ENCODE measurements around the gene ATP2B1.

ATP2B1 gene

DNA sequence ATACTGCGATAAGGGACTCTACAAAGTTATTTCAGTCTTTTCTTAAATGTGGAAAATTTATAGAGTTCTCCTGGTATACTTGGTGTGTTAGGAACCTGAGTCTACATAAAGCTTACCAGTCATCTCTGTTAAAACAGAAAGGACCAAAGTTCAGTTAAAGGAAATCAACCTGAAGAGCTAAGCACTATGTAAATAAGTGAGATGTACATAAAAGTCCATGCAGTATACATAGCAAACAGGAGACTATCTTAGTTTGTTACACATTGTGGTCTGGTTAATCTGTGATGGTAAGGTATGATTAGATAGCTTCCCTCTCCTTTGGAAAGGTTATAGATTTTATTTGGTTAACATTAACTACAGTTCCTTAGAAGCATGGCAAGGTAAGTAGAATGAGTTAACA, 75.9 kb downstream of the ATP2B1 start:
- TF ChIP-seq POLR2AphosphoS5 (IDR thresholded peaks at IDR 0.05; ENCODE audit: low read depth, low read length) = no peak
- TF ChIP-seq SIN3A (IDR thresholded peaks at IDR 0.05; ENCODE audit: borderline replicate concordance, insufficient read depth, low read length) = no peak
- TF ChIP-seq, protein P1, sequence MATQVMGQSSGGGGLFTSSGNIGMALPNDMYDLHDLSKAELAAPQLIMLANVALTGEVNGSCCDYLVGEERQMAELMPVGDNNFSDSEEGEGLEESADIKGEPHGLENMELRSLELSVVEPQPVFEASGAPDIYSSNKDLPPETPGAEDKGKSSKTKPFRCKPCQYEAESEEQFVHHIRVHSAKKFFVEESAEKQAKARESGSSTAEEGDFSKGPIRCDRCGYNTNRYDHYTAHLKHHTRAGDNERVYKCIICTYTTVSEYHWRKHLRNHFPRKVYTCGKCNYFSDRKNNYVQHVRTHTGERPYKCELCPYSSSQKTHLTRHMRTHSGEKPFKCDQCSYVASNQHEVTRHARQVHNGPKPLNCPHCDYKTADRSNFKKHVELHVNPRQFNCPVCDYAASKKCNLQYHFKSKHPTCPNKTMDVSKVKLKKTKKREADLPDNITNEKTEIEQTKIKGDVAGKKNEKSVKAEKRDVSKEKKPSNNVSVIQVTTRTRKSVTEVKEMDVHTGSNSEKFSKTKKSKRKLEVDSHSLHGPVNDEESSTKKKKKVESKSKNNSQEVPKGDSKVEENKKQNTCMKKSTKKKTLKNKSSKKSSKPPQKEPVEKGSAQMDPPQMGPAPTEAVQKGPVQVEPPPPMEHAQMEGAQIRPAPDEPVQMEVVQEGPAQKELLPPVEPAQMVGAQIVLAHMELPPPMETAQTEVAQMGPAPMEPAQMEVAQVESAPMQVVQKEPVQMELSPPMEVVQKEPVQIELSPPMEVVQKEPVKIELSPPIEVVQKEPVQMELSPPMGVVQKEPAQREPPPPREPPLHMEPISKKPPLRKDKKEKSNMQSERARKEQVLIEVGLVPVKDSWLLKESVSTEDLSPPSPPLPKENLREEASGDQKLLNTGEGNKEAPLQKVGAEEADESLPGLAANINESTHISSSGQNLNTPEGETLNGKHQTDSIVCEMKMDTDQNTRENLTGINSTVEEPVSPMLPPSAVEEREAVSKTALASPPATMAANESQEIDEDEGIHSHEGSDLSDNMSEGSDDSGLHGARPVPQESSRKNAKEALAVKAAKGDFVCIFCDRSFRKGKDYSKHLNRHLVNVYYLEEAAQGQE (IDR thresholded peaks at IDR 0.05; ENCODE audit: insufficient read depth in 1 of 2, low read depth in 2 of 2, low read length in 2 of 2) = no peak
- TF ChIP-seq TAF1 (IDR thresholded peaks at IDR 0.05; ENCODE audit: borderline replicate concordance, insufficient read depth, low read length) = no peak
- TF ChIP-seq FOXP2 (optimal IDR thresholded peaks at IDR 0.05; ENCODE audit: borderline replicate concordance, extremely low read depth, extremely low read length, insufficient read depth) = no peak

DNA sequence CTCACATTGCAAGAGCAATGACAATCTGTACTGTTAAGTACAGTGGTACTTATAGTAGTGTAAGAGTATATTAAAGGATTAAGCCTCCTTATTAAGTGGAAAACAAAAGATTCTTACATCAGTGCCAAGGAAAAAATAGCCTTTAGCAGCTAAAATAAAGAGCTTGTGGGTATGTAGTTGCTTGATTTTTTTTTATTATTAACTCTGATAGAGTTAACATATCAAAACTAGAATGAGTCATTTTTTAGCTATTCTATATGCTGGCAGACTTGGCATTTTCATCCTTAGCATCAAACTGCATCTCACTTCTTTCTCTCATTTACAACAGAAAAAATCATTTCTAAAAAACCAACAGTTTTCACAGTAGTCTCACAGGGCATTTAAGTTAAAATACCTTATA, 86.5 kb downstream of the ATP2B1 start:
- TF ChIP-seq SIN3A (IDR thresholded peaks at IDR 0.05; ENCODE audit: borderline replicate concordance, insufficient read depth, low read length) = no peak
- TF ChIP-seq, protein P1 (IDR thresholded peaks at IDR 0.05; ENCODE audit: insufficient read depth in 1 of 2, low read depth in 2 of 2, low read length in 2 of 2) = no peak
- TF ChIP-seq FOXP2 (optimal IDR thresholded peaks at IDR 0.05; ENCODE audit: borderline replicate concordance, extremely low read depth, extremely low read length, insufficient read depth) = no peak
- TF ChIP-seq TAF1 (IDR thresholded peaks at IDR 0.05; ENCODE audit: borderline replicate concordance, insufficient read depth, low read length) = no peak
- no peak for TF ChIP-seq POLR2AphosphoS5 (IDR thresholded peaks at IDR 0.05; ENCODE audit: low read depth, low read length)

DNA sequence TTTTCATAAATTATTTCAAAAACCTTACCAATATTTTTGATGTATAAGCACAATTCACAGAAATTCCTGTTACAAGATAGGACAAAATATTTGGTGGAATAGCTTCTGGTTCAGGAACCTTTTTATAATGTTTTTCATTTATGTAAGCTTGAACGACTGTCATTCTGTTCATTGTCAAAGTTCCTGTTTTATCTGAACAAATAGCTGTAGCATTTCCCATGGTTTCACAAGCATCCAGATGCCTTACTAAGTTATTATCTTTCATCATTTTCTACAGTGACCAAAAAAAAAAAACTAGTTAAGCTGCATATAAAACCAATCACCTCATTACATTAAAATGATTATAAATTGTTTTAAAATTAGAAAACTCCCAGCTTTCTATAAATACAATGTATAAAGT, 87.1 kb downstream of the ATP2B1 start:
- TF ChIP-seq POLR2AphosphoS5 (IDR thresholded peaks at IDR 0.05; ENCODE audit: low read depth, low read length) = no peak
- TF ChIP-seq, protein P1 (IDR thresholded peaks at IDR 0.05; ENCODE audit: insufficient read depth in 1 of 2, low read depth in 2 of 2, low read length in 2 of 2) = no peak
- no peak for TF ChIP-seq SIN3A (IDR thresholded peaks at IDR 0.05; ENCODE audit: borderline replicate concordance, insufficient read depth, low read length)
- TF ChIP-seq TAF1 (IDR thresholded peaks at IDR 0.05; ENCODE audit: borderline replicate concordance, insufficient read depth, low read length) = no peak
- TF ChIP-seq FOXP2 (optimal IDR thresholded peaks at IDR 0.05; ENCODE audit: borderline replicate concordance, extremely low read depth, extremely low read length, insufficient read depth) = no peak

DNA sequence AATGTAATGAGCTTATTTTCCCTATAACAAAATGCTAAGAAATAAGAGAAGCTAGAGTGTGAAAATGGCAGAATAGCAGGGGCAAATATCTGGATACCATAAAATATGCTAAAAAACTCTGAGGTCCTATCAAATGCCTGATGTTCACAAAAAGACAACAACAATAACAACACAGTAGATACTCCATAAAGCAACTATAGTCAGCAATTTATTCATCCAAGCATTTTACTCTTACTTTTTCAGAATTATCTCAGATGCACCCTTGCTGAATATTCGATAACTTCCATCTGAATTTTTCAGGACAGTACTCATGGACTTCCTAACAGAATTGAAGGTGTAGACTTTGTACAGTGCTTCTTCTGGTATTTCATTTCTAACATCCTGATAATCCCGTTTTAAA, 88.9 kb downstream of the ATP2B1 start:
- TF ChIP-seq SIN3A (IDR thresholded peaks at IDR 0.05; ENCODE audit: borderline replicate concordance, insufficient read depth, low read length) (no peak), TAF1 (IDR thresholded peaks at IDR 0.05; ENCODE audit: borderline replicate concordance, insufficient read depth, low read length) (no peak), POLR2AphosphoS5 (IDR thresholded peaks at IDR 0.05; ENCODE audit: low read depth, low read length) (no peak)
- TF ChIP-seq, protein P1 (IDR thresholded peaks at IDR 0.05; ENCODE audit: insufficient read depth in 1 of 2, low read depth in 2 of 2, low read length in 2 of 2) = no peak
